HepG2 (cell line): ENCODE results near the gene PHF21B. TPM values are rescaled to one million over a fixed set of nuclear protein-coding genes. Genes with fewer than 3 reads are reported as not detected.

Experiments
- DNMT1 ChIP-seq: sonication (generic); formaldehyde crosslinking; IDR thresholded peaks from 2 replicates; pipeline ENCODE4 v1.5.1; 2020; ENCODE audit warnings: mild to moderate bottlenecking, missing genetic modification reagents
- DNMT3B ChIP-seq: conservative IDR thresholded peaks from 2 replicates; pipeline ENCODE4 v1.6.1; 2016; ENCODE audit warnings: missing biosample characterization, control low read depth
- DZIP1 ChIP-seq: sonication (generic); formaldehyde crosslinking; IDR thresholded peaks from 2 replicates; pipeline ENCODE4 v1.5.0; 2020; ENCODE audit warnings: mild to moderate bottlenecking, missing genetic modification reagents
- FOSL1 ChIP-seq: sonication (generic); formaldehyde crosslinking; IDR thresholded peaks from 2 replicates; pipeline ENCODE4 v1.9.0; 2021; ENCODE audit warnings: missing genetic modification reagents, borderline replicate concordance
- HES4 ChIP-seq: sonication (generic); formaldehyde crosslinking; IDR thresholded peaks from 2 replicates; pipeline ENCODE4 v1.9.0; 2021; ENCODE audit warnings: mild to moderate bottlenecking, missing genetic modification reagents, borderline replicate concordance
- LBX2 ChIP-seq: sonication (generic); formaldehyde crosslinking; IDR thresholded peaks from 2 replicates; pipeline ENCODE4 v1.5.0; 2020; ENCODE audit warnings: missing genetic modification reagents, mild to moderate bottlenecking, borderline replicate concordance
- POLR2A ChIP-seq, 2 experiments: IDR thresholded peaks; 2 replicates each; pipeline ENCODE4 v1.6.1; 2011; ENCODE audit warnings: low read depth in 2 of 2, low read length in 2 of 2, mild to moderate bottlenecking in 1 of 2, moderate library complexity in 1 of 2; ENCODE audit not compliant: insufficient read depth in 1 of 2
- SRF ChIP-seq: IDR thresholded peaks from 2 replicates; pipeline ENCODE4 v1.6.1; 2011; ENCODE audit warnings: mild to moderate bottlenecking, low read depth, low read length, moderate library complexity
- SRSF9 ChIP-seq: fragments of 200-400 bp; formaldehyde crosslinking; IDR thresholded peaks from 2 replicates; pipeline ENCODE4 v1.6.1; 2018; ENCODE audit warnings: borderline replicate concordance, mild to moderate bottlenecking, low read depth, low read length; ENCODE audit not compliant: insufficient read depth, poor library complexity, severe bottlenecking
- STAG1 ChIP-seq: sonication (generic); formaldehyde crosslinking; IDR thresholded peaks from 2 replicates; pipeline ENCODE4 v1.4.0; 2020; ENCODE audit warnings: missing genetic modification reagents
- TCF7 ChIP-seq: sonication (generic); IDR thresholded peaks from 2 replicates; pipeline ENCODE4 v1.6.1; 2016; ENCODE audit warnings: antibody characterized with exemption, low read depth
- U2AF1 ChIP-seq: fragments of 200-400 bp; formaldehyde crosslinking; optimal IDR thresholded peaks from 2 replicates; pipeline ENCODE3; 2017; ENCODE audit warnings: mild to moderate bottlenecking, low read depth, low read length
- WIZ ChIP-seq: sonication (generic); formaldehyde crosslinking; IDR thresholded peaks from 2 replicates; pipeline ENCODE4 v1.5.1; 2020; ENCODE audit warnings: mild to moderate bottlenecking, missing genetic modification reagents
- ZFX ChIP-seq: sonication (generic); formaldehyde crosslinking; IDR thresholded peaks from 2 replicates; pipeline ENCODE4 v1.4.0; 2020; ENCODE audit warnings: mild to moderate bottlenecking, low read depth, missing genetic modification reagents, moderate library complexity
- ZNF232 ChIP-seq: sonication (generic); formaldehyde crosslinking; IDR thresholded peaks from 2 replicates; pipeline ENCODE4 v1.4.0; 2020; ENCODE audit warnings: missing genetic modification reagents, borderline replicate concordance
- ZNF251 ChIP-seq: sonication (generic); formaldehyde crosslinking; IDR thresholded peaks from 2 replicates; pipeline ENCODE4 v1.9.0; 2021; ENCODE audit warnings: mild to moderate bottlenecking, missing genetic modification reagents
- ZNF317 ChIP-seq: sonication (generic); formaldehyde crosslinking; IDR thresholded peaks from 2 replicates; pipeline ENCODE4 v1.5.0; 2020; ENCODE audit warnings: mild to moderate bottlenecking, missing genetic modification reagents
- ZNF512 ChIP-seq: sonication (generic); formaldehyde crosslinking; IDR thresholded peaks from 2 replicates; pipeline ENCODE4 v1.4.0; 2020; ENCODE audit warnings: mild to moderate bottlenecking, missing genetic modification reagents
- ZNF547 ChIP-seq: sonication (generic); formaldehyde crosslinking; IDR thresholded peaks from 2 replicates; pipeline ENCODE4 v1.5.1; 2020; ENCODE audit warnings: mild to moderate bottlenecking, missing genetic modification reagents
- ZNF615 ChIP-seq: sonication (generic); formaldehyde crosslinking; IDR thresholded peaks from 2 replicates; pipeline ENCODE4 v1.5.0; 2020; ENCODE audit warnings: mild to moderate bottlenecking, missing genetic modification reagents, borderline replicate concordance
- ZNF724P ChIP-seq: sonication (generic); formaldehyde crosslinking; IDR thresholded peaks from 2 replicates; pipeline ENCODE4 v1.8.0; 2022; ENCODE audit warnings: missing genetic modification reagents, borderline replicate concordance
- polyA plus RNA-seq, 8 experiments: library from polyadenylated mRNA; depleted of rRNA in 3 of 8; stranded (reverse) in 7 of 8; unstranded in 1 of 8; fragments of >200 nt; fragmentation: Illumina TruSeq in 4 of 8; extraction: Trizol in 4 of 8; gene quantifications; 2 replicates each; pipeline versions ENCODE4 v1.2.1 to v1.2.3, GENCODE V29; 2011 to 2016; ENCODE audit warnings: low read depth in 4 of 8, missing spikeins in 1 of 8, mixed read lengths in 1 of 8; ENCODE audit not compliant: insufficient read depth in 1 of 8
- total RNA-seq, 5 experiments: library from RNA; depleted of rRNA; stranded (reverse); fragments of >200 nt; fragmentation: Illumina TruSeq; extraction: Trizol; gene quantifications; 2 replicates each; pipeline ENCODE4 v1.2.3, GENCODE V29; 2016; ENCODE audit warnings: low read depth in 1 of 5
- TF ChIP-seq, protein P1 (sequence below): fragments of 450-650 bp; IDR thresholded peaks from 2 replicates; pipeline ENCODE4 v1.6.1; 2017; ENCODE audit warnings: mild to moderate bottlenecking

PHF21B gene
- total and polyA plus RNA-seq, 2 of the 13 experiments (the other 11 are each of a cell fraction or from before 2014, with no cell fraction given): not detected

GRCh38 chr22:44975427-44976262 is 34.2 kb downstream of the PHF21B start (continued):
- TF ChIP-seq DZIP1: no peak
- peak; percentile 84; the same call in 1 of the 2 replicates for TF ChIP-seq DNMT1 (CRISPR knock-in tag)
- TF ChIP-seq HES4 (CRISPR knock-in tag): peak; percentile 94
- TF ChIP-seq U2AF1: no peak
- peak; percentile 71; the same call in 1 of the 2 replicates for TF ChIP-seq ZNF615 (CRISPR knock-in tag)
- TF ChIP-seq STAG1 (CRISPR knock-in tag): peak; percentile 60
- TF ChIP-seq ZNF317: 0 out of 2 replicates have a peak, but pooled peaks have one; percentile 64
- TF ChIP-seq ZNF251: 0 out of 2 replicates have a peak, but pooled peaks have one; percentile 63
- peak; percentile 89; the same call in 1 of the 2 replicates for TF ChIP-seq LBX2
- peak; percentile 88; the same call in 1 of the 2 replicates for TF ChIP-seq DNMT3B (CRISPR knock-in tag)
- TF ChIP-seq SRF: no peak
- no peak for TF ChIP-seq TCF7
- TF ChIP-seq ZNF724P (CRISPR knock-in tag): peak; percentile 60; the same call in 1 of the 2 replicates
- TF ChIP-seq FOSL1: peak; percentile 18; the same call in 1 of the 2 replicates
- 0 out of 2 replicates have a peak, but pooled peaks have one; percentile 32 for TF ChIP-seq ZNF547 (CRISPR knock-in tag)
- TF ChIP-seq, protein P1, sequence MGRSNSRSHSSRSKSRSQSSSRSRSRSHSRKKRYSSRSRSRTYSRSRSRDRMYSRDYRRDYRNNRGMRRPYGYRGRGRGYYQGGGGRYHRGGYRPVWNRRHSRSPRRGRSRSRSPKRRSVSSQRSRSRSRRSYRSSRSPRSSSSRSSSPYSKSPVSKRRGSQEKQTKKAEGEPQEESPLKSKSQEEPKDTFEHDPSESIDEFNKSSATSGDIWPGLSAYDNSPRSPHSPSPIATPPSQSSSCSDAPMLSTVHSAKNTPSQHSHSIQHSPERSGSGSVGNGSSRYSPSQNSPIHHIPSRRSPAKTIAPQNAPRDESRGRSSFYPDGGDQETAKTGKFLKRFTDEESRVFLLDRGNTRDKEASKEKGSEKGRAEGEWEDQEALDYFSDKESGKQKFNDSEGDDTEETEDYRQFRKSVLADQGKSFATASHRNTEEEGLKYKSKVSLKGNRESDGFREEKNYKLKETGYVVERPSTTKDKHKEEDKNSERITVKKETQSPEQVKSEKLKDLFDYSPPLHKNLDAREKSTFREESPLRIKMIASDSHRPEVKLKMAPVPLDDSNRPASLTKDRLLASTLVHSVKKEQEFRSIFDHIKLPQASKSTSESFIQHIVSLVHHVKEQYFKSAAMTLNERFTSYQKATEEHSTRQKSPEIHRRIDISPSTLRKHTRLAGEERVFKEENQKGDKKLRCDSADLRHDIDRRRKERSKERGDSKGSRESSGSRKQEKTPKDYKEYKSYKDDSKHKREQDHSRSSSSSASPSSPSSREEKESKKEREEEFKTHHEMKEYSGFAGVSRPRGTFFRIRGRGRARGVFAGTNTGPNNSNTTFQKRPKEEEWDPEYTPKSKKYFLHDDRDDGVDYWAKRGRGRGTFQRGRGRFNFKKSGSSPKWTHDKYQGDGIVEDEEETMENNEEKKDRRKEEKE: no peak
- no peak for TF ChIP-seq ZNF512 (CRISPR knock-in tag)
- no peak for TF ChIP-seq SRSF9
- TF ChIP-seq WIZ (CRISPR knock-in tag): peak; percentile 99
- no peak for TF ChIP-seq ZFX (CRISPR knock-in tag)
- TF ChIP-seq POLR2A (IDR thresholded peaks at IDR 0.05; ENCODE audit: insufficient read depth in 1 of 2, low read depth in 2 of 2, low read length in 2 of 2): no peak
- TF ChIP-seq ZNF232 (CRISPR knock-in tag): peak; percentile 98
